Non-pigmented ciliary epithelial cell (primary cell): ENCODE results near the gene MED10.

ENCODE experiments used
- DNase-seq: peaks from one replicate; pipeline ENCODE4 v3.0.0-alpha.2; 2010; ENCODE audit warnings: low read depth

The MED10 gene

DNA sequence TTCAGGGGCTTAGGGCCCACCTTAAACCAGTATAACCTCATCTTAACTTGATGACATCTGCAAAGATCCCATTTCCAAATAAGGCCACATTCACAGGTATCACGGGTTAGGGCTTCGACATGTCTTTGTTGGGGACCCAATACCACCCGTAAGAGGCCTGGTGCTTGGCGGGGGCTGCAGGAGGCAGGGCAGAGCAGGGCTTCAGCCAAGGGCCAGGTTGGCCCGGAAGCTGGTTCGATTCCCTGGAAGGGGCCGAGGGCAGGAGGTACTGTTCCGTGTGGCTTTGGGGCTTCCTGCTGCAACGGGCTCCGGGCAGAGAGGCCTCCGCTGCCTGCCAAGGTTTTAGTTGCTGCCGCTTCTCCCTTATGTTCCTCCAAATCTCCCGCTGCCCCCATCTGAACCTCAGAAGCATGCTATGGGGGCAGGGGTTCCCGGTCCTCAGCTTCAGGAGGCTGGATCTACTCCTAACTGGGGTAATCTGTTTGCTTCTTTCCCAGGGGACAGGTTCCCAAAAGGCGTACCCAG, 29.8 kb downstream of the MED10 start:
- DNase-seq: no peak

DNA sequence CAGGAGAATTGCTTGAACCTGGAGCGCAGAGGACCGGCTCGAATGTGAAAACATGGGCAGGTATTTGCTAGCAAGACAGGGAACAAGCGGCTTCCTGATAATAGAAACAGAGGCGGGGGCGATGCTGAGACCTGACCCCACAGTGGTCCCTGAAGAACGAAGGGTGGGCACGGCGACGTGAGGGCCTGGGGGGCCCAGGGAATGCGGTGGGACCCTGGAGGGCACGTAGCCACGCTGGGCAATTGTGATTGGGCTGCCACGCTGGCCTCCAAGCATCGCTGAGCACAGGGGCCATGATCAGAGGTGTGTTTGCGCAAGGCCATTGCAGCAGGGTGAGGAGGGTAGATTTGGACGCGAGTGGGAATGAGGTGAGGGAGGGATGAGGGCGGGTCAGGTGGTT, 30.7 kb downstream of the MED10 start:
- no peak for DNase-seq

DNA sequence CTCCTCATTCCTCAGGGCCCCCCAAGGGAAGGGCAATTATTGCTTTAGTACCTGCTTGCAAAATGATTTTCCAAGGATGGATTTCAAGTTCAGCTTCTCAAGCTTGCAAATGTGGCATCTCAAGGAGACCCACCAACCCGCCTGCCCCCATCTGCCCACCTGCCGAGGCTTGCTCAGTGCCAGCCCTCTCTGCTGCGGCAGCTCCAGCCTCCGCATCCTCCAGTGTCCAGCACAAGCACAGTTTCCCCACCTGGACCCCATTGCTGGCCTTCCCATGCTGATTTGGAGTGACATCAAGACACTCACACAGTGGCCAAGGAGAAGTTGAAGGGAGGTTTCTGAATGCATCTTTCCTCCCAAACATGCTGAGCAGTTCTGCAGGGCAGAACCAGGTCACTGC, 31.2 kb downstream of the MED10 start:
- no peak for DNase-seq

DNA sequence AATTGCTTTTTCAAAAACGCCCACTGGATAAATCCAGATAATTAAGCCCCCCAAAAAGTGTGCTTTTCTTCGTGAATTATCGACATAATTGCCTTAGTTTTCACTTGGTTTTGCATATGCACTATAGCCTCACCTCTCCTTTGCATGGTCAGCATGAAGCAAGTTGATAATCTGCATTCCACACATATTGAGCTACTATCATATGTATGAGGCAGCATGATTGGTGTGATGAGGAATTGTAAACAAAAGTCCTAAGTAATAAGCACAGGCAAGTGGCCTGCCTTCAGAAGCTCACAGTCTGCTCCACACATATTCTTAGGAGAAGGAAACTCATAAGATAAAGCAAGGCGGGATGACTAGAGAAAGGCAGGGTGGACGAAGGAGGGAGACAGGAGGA, 33.8 kb downstream of the MED10 start:
- DNase-seq: no peak

DNA sequence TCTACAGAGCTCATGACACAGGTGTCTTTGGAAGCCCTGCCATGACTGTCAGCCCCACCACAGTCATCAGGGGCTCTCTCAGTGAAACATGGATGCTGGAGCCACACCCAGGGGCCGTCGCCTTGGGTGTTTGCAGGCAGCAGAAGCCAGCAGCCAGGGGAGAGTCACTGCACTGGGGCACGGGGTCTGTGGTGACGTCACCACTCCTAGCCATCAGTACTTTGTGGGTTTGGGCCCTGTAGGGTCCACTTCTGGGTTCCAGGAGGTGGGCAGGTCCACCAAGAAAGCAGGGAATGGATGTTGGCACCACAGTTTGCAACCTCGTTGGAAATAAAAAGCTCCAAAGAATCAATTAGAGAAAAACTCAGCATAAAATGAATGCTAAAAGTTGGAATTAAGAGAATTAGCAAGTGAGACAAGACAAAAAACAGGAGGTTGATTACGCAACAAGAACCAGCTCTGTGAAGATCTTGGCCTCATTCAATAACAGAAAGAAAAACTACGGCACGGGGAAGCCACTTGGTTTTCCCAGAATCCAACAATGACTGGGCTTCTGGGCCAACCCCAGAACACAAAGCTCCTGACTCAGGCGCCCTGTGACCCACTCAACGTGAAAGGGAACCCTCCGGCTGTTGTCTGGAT, 34.3 kb downstream of the MED10 start:
- no peak for DNase-seq

DNA sequence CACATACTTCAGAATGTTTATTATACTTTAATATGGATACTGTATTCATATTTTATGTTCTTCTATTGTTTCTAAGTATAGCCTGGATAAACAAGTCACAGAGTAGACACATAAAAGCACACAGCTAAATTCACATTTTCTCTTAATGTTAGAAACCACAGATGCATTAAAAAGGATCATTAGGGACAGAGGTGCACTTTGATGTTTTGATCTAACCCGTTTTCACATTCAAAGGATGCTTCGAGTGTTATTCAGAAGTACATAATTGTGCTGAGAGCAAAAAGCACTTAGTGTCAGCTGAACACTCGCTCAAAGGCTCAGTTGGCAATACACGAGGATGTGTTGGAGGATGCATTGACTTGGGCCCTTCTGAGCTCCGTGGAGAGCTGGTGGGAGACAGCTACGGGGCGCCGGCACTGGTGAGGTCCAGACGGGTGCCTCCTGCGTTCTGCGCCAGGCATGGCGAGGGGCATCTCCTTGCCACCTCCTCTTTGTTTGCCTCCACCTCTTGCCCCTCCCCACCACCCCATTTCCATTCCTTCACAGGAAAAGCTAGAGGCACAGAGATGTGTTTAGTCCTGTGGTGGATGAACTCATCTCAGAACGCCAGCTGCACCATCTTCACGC, 35.5 kb downstream of the MED10 start:
- no peak for DNase-seq

DNA sequence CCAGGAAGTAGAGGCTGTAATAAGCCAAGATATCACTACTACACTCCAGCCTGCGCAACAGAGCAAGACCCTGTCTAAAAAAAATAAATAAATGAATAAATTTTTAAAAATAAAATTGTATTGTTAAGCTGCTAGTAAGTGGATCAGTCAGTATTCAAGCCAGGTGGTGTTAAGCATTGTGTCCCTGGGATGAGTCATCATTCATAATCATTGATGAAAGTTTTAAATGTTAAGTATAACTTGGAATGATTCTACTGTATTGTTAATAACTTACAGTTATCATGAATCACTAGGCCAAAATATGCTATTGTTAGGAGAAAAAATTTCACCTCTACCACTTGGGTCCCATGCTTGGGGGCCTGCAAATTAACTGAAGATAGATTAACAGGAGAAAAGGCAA, 38.2 kb downstream of the MED10 start:
- DNase-seq: no peak

DNA sequence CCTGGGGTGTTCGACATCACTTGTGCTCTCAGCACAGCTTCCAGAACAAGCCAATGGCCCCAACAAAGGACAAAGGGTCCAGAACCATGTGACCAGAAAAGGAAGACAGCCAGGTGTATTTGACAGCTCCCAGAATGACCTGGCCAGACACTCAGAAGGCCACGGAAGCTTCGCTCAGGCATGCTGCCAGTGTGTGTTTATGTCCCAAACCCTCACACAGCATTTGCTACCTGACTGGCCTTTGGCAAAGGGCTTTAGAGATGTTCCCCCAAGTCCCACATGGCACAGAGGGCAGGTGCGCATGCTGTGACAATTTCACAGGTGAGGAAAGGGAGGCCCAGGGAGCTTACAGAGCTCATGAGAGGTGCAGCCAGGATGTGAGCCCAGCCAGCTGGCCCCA, 39.5 kb downstream of the MED10 start:
- DNase-seq: no peak

DNA sequence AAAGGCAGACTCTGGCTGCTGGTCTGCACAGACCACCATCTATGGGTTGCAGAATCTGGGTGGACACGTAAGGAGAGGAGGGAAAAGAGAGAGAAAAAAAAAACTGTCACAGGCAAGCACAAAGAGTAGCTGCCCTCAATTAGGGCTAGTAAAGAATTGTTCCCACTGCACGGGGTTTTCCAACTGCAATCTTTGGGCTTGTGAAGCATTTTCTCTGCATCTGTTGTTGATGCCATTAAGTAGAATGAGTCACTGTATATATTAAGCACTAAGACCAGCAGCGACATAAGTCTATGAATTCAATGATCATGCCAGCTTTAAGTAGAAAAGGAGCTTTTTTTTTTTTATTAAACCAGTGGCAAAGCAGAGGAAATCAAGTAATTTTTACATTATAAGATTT, 40.2 kb downstream of the MED10 start:
- DNase-seq: no peak

DNA sequence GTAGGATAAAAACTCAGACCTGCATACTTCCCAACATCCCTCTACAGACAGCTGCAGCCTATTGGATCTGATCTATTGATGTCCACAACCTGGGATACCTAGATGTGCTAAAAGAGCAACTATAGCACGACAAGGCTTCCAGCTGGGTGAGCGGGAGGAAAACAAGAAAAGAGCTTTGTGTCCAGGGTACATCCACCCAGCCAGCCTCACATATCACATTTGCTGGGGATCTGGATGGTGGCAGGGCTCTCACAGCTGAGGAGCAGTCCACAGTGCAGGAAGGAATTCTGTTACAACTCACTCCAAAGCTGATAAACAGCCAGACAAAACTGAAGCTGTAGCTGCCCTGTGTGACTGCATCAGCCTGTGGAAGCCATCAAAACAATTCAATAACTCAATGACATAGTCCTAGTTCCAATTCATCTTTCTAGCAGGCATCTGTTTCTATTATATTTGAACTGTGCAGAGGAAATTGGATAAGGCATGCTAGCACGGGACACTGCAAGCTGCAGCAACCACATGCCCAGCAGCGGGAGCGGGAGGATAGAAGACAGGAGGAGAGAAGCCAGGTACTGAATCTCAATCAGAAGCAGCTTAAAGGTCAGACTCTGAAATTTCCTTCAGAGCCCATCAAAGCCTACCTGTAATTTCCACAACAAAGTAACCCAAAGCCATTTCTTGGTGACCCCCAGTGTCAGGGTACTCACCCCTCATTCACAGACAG, 45.0 kb downstream of the MED10 start:
- no peak for DNase-seq

DNA sequence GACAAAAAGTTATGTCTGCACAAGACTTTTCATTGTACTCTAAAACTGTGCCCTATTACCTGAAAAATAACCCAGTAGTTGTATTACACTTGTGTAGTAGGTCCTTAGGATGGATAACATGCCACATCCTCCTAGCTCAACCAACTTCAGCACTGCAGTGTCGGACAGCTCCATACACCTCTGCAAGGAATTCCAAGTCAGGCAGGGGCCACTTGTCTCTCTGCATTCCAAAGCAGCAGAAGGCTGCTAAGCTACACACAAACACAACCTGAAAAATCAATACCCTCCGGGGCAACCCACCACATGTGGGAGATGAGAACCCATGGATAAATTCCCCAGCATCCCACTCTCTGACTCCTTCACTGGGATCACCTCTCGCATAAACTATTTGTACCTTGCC, 50.2 kb downstream of the MED10 start:
- DNase-seq: no peak

DNA sequence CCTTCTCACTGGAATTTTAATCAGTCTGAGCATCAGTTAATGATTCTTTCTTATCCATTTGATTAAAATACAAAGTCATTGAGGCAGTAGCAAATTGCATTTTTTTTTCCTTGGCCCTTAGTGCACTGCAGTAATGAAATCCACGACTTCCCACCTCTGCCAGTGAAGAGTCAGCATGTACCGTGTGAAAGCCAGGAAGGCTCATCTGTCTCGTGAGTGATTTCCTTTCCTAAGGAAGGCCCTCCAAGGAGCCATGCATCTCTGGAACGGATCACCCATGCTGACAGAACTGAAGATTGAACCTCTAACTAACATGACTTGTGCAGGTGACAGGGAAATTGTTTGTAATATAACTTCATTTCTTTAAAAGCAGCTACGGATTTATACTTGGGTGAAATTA, 51.6 kb downstream of the MED10 start:
- DNase-seq: no peak

DNA sequence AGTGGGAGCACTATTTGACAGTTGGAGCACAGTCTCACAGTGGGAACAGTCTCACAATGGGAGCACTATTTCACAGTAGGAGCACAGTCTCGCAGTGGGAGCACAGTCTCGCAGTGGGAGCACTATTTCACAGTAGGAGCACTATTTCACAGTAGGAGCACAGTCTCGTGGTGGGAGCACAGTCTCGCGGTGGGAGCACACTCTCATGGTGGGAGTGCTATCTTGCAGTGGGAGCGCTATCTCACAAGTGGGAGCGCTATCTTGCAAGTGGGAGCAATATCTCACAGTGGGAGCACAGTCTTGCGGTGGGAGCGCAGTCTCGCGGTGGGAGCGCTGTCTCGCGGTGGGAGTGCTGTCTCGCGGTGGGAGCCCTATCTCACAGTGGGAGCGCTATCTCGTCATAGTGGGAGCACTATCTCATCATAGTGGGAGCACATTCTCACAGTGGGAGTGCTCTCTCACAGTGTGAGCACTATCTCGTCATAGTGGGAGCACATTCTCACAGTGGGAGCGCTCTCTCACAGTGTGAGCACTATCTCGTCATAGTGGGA, 56.1 kb downstream of the MED10 start:
- DNase-seq: no peak
